NB4 (cell line): Measurements from ENCODE around the gene SNED1.

Experiments used
- TF ChIP-seq, protein P1 (sequence below): IDR thresholded peaks from one replicate; pipeline ENCODE4 v1.5.1; 2012; ENCODE audit warnings: low read depth, low read length
- TF ChIP-seq, protein P2 (sequence below): IDR thresholded peaks from 2 replicates; pipeline ENCODE4 v1.6.1; 2011; ENCODE audit warnings: low read depth, low read length

DNA sequence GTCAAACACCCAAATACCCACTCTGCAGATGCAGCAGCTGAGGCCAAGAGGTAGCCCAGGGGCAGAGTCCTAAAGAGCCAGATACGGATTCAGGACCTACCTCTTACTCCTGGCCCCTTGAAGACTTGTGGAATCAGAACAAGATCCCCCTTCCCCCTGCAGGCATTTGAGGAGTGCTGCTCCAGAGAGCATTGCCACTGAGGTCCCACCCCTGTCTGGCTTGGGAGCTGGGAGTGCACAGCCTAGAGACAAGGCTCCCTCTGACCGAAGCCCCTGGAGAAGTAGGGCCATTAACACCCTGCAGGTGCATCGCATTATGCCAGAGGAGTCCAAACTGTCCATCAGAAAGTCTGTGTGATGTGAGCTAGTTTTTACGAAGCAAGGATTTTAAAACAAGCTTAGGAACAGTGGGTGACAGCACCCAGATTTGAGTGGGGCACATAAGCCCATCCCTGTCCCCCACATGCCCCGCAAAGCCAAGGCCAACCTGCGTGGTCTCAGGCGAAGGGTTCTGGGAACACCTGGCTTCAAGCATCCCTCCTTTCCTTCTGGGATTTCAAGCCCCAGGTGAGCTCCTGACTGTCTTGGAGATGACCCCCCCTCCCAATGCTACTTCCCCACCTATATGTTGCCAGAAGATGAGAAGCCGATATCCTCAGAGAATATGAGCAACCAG lies 55.3 kb downstream of the SNED1 start:
- TF ChIP-seq, protein P1, sequence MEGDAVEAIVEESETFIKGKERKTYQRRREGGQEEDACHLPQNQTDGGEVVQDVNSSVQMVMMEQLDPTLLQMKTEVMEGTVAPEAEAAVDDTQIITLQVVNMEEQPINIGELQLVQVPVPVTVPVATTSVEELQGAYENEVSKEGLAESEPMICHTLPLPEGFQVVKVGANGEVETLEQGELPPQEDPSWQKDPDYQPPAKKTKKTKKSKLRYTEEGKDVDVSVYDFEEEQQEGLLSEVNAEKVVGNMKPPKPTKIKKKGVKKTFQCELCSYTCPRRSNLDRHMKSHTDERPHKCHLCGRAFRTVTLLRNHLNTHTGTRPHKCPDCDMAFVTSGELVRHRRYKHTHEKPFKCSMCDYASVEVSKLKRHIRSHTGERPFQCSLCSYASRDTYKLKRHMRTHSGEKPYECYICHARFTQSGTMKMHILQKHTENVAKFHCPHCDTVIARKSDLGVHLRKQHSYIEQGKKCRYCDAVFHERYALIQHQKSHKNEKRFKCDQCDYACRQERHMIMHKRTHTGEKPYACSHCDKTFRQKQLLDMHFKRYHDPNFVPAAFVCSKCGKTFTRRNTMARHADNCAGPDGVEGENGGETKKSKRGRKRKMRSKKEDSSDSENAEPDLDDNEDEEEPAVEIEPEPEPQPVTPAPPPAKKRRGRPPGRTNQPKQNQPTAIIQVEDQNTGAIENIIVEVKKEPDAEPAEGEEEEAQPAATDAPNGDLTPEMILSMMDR, result no peak
- TF ChIP-seq, protein P2, sequence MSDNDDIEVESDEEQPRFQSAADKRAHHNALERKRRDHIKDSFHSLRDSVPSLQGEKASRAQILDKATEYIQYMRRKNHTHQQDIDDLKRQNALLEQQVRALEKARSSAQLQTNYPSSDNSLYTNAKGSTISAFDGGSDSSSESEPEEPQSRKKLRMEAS, result no peak
